ENCODE measurements around the gene SERPINB2. TPM values are rescaled to one million over a fixed set of nuclear protein-coding genes. Genes with fewer than 3 reads are reported as not detected.

Gene SERPINB2
- total and polyA plus RNA-seq, 2 donors (not counting 1 experiment from before 2014, with no cell fraction given), result 0.25 to 1.4 TPM

GRCh38 chr18:63890237-63890949, 2.9 kb downstream of the SERPINB2 start:
- ATAC-seq (ENCODE audit: low read depth), result no peak
- H3K4me2 ChIP-seq (replicated peaks; ENCODE audit: low read depth, low read length, poor library complexity, severe bottlenecking), result no peak overlapping the region
- CTCF ChIA-PET, result interaction anchor here (1.0 kb wide), 1 partner anchor 19 kb away, joined by 3 read pairs; no protein-coding TSS in a partner anchor

More at GRCh38 chr18:63890237-63890949, 2.9 kb downstream of the SERPINB2 start:
- Histone ChIP-seq H3K9ac (ENCODE audit: low read length) (no peak overlapping the region), H4K20me1 (ENCODE audit: control insufficient read depth, insufficient read depth, low read length, poor library complexity, severe bottlenecking) (no peaks in the 10 kb centered on the region), H3K36me3 (replicated peaks in 1 of 2; ENCODE audit: control extremely low read depth in 1 of 2, control insufficient read depth in 1 of 2, extremely low read depth in 1 of 2, insufficient read depth in 2 of 2, low read length in 1 of 2) (no peaks in the 10 kb centered on the region), H3K4me1 (ENCODE audit: control insufficient read depth in 2 of 2, insufficient read depth in 2 of 2, low read length in 2 of 2) (no peaks in the 10 kb centered on the region), H2AFZ (ENCODE audit: insufficient read depth, low read depth, low read length, poor library complexity, severe bottlenecking) (no peak overlapping the region), H3K9me3 (ENCODE audit: control extremely low read depth in 1 of 3, control insufficient read depth in 2 of 3, insufficient read depth in 1 of 3, low read length in 2 of 3) (no peaks in the 10 kb centered on the region), H3K27me3 (replicated peaks in 1 of 4; ENCODE audit: control extremely low read depth in 1 of 4, control insufficient read depth in 3 of 4, insufficient read depth in 4 of 4, low read length in 3 of 4) (no peaks in the 10 kb centered on the region), H3K79me2 (ENCODE audit: control insufficient read depth, insufficient read depth, low read length) (no peaks in the 10 kb centered on the region), H3K4me3 (ENCODE audit: control extremely low read depth in 1 of 5, extremely low read depth in 1 of 5, insufficient read depth in 1 of 5, low read depth in 2 of 5, low read length in 4 of 5) (no peak overlapping the region), H3K27ac (ENCODE audit: low read length in 2 of 2) (no peak overlapping the region)
- intact Hi-C loops (cut with micrococcal nuclease), result no loop called here
- no peak for DNase-seq
- no peak overlapping the region for H3K27ac Mint-ChIP-seq
- no peak for TF ChIP-seq EZH2 (IDR thresholded peaks at IDR 0.05; ENCODE audit: borderline replicate concordance, insufficient read depth, low read depth, low read length, poor library complexity, severe bottlenecking)
- no peak for TF ChIP-seq CTCF (IDR thresholded peaks at IDR 0.05)
- 95% methylated on average over 2 of the region's 6 CpGs for WGBS (ENCODE audit: insufficient coverage)
- POLR2A ChIA-PET, result no interaction called here
- no peaks in the 10 kb centered on the region for H3K9me3 Mint-ChIP-seq (ENCODE audit: insufficient read depth)
- peaks cover 14% of the 10 kb centered on the region for H3K27me3 Mint-ChIP-seq
- no peaks in the 10 kb centered on the region for H3K4me1 Mint-ChIP-seq
- H3K4me3 Mint-ChIP-seq, result no peak overlapping the region
